ENCODE data around the gene METTL2A. TPM values are rescaled to one million over a fixed set of nuclear protein-coding genes. Genes with fewer than 3 reads are reported as not detected.
"Not testable (repeated sequence)": the region's sequence is repeated elsewhere in the genome, so short reads cannot be mapped to it uniquely, and the experiment has no call there.

The METTL2A gene
- total and polyA plus RNA-seq, 5 donors, result 10.6 to 17.3 (median 14.7) TPM

DNA sequence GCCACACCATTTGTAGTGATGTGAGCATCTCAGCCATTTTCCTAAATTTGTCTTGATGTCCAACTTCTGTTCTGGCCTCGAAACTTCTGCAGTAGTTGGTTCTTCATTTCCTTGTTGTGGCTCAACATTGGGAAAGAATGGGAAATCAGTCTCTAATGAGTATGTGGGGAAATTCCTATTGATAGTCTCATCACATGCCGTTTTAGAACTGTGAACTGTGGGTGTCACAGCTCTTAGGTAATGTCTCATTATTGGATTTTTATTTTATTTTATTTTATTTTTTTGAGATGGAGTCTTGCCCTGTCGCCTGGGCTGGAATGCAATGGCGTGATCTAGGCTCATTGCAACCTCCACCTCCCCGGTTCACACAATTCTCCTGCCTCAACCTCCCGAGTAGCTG lies 17.5 kb downstream of the METTL2A start:
- intact Hi-C loops (cut with DNase I); DNase-seq; H3K4me1 ChIP-seq (ENCODE audit: control insufficient read depth, insufficient read depth, low read length); H3K27ac ChIP-seq (ENCODE audit: low read length); H3K9me3 ChIP-seq (ENCODE audit: control insufficient read depth, low read length); ATAC-seq; H3K4me3 ChIP-seq (ENCODE audit: low read length); H3K27me3 ChIP-seq (ENCODE audit: control insufficient read depth, insufficient read depth): not testable (repeated sequence)
- WGBS, result 97% methylated on average over 6 of the region's 6 CpGs

DNA sequence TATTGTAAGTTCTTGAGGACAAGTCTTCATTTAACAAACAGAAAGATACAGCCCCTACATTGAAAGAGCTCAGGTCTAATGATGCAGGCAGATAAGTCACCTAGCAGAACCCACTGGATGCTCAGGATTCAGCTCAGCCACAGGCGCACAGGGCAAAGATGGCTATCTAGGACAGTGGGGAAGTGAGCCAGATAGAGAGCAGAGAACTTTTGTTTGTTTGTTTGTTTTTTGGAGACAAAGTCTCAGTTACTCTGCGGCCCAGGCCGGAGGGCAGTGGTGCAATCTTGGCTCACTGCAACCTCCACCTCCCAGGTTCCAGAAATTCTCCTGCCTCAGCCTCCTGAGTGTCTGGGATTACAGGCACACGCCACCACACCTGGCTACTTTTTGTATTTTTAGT lies 20.4 kb downstream of the METTL2A start:
- Histone ChIP-seq H3K27ac (ENCODE audit: low read length) (no peak overlapping the region), H3K27me3 (ENCODE audit: control insufficient read depth, insufficient read depth) (no peaks in the 10 kb centered on the region), H3K4me3 (ENCODE audit: low read length) (no peak overlapping the region), H3K4me1 (ENCODE audit: control insufficient read depth, insufficient read depth, low read length) (no peaks in the 10 kb centered on the region), H3K9me3 (ENCODE audit: control insufficient read depth, low read length) (no peaks in the 10 kb centered on the region)
- no peak for DNase-seq
- intact Hi-C loops (cut with DNase I), result no loop called here
- ATAC-seq, result no peak
- WGBS, result 97% methylated on average over 4 of the region's 4 CpGs

DNA sequence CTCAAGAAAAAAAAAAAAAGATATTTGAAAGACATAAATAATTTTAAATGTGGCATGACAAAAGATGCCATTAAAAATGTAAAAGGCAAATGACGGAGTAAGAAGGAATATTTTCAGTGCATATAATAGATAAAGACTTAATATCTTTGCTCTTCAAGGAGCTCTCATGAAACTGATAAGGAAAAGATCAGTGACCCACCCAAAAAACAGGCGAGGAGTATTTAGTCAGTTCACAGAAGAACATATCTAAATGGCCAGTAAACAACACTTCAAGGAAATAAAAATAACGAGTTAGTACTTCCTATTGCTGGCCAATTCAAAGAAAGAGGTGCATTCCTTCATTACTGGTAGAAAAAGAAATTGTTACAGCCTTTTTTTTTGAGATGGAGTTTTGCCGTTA lies 22.1 kb downstream of the METTL2A start:
- H3K4me1 ChIP-seq (ENCODE audit: control insufficient read depth, insufficient read depth, low read length); DNase-seq; ATAC-seq; H3K9me3 ChIP-seq (ENCODE audit: control insufficient read depth, low read length); H3K27me3 ChIP-seq (ENCODE audit: control insufficient read depth, insufficient read depth); H3K27ac ChIP-seq (ENCODE audit: low read length); H3K4me3 ChIP-seq (ENCODE audit: low read length); intact Hi-C loops (cut with DNase I): not testable (repeated sequence)
- 88% methylated on average over 4 of the region's 4 CpGs for WGBS

DNA sequence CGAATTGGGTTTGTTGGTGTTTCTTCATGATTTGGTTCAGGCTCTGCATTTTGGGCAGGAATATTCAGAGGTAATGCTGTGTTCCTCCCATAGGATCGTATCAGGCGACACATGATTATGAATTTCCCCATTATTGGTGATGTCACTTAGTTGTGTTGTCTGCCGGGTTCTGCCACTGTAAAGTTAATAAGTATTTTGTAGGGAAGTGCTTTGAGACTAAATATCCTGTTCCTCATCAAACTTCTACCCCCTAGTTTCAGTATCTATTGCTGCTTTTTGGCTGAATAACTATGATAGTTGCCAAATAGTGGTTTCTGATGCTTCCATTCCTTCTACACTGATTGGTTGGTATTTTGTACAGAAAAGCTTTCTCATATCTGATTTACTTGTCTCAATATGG lies 28.5 kb downstream of the METTL2A start:
- H3K9me3 ChIP-seq (ENCODE audit: control insufficient read depth, low read length); intact Hi-C loops (cut with DNase I); H3K4me1 ChIP-seq (ENCODE audit: control insufficient read depth, insufficient read depth, low read length); H3K27me3 ChIP-seq (ENCODE audit: control insufficient read depth, insufficient read depth); DNase-seq; ATAC-seq; H3K27ac ChIP-seq (ENCODE audit: low read length); H3K4me3 ChIP-seq (ENCODE audit: low read length): not testable (repeated sequence)
- WGBS, result 84% methylated on average over 4 of the region's 4 CpGs

DNA sequence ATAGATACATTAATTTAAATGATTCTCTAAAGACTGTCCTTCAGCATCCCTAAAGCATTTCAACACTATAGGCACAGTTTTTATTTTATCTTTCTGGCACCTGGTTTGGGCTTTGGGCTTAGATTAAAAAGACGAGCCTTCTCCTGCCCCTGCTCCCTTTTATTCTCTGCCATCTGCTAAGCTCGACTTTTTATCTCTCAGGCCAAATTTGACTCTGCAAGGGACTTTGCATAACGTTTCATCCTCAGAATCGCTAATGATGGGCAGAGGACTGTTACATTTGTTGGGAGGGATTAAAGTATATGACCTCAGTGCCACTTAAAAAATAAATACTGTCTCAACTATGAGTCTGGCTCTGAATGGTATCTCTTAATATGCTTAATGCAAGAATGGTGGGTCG lies 29.3 kb downstream of the METTL2A start:
- H3K9me3 ChIP-seq (ENCODE audit: control insufficient read depth, low read length); H3K4me3 ChIP-seq (ENCODE audit: low read length); H3K27ac ChIP-seq (ENCODE audit: low read length); H3K4me1 ChIP-seq (ENCODE audit: control insufficient read depth, insufficient read depth, low read length); H3K27me3 ChIP-seq (ENCODE audit: control insufficient read depth, insufficient read depth); intact Hi-C loops (cut with DNase I); DNase-seq; ATAC-seq: not testable (repeated sequence)
- WGBS, result 60% methylated on average over 5 of the region's 5 CpGs

DNA sequence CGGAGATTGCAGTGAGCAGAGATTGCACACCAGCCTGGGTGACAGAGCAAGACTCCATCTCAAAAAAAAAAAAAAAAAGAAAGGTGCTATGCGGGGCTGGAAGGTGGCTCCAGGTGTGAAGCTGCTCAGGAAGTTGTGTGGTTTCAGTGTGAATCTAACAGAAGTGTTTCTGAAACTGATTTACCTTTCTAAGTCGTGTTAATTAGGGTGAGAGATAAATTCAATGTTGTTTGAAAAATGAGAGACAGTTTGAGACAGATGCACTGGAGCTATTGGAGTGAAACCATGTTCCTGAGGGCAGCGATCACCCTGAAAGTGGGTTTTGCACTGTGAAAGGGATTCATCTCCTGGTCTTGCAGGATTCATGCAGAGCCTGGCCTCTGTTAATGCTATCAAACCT lies 30.0 kb downstream of the METTL2A start:
- H3K27ac ChIP-seq (ENCODE audit: low read length); ATAC-seq; H3K9me3 ChIP-seq (ENCODE audit: control insufficient read depth, low read length); DNase-seq; intact Hi-C loops (cut with DNase I); H3K27me3 ChIP-seq (ENCODE audit: control insufficient read depth, insufficient read depth); H3K4me1 ChIP-seq (ENCODE audit: control insufficient read depth, insufficient read depth, low read length); H3K4me3 ChIP-seq (ENCODE audit: low read length): not testable (repeated sequence)
- WGBS, result 84% methylated on average over 4 of the region's 4 CpGs

DNA sequence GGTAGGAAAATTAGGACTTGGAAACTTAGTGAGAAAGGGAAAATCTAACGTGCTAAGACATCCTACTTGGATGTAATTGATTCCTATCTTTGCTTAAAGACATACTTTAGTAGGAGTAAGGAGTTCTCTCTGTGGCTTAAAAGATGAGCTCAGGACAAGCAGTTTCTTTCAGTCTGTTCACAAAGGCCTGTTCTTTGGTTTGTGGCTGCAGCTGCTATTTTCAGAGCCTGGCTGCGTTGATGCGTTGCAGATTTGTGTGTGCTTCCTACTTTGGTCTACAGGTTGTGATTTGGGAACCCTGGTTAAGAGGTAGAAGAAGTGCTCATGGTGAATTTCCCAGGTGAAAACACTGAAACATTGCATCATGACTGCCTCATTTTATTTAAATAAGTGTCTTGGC lies 30.4 kb downstream of the METTL2A start:
- H3K4me1 ChIP-seq (ENCODE audit: control insufficient read depth, insufficient read depth, low read length); intact Hi-C loops (cut with DNase I); DNase-seq; H3K9me3 ChIP-seq (ENCODE audit: control insufficient read depth, low read length); H3K4me3 ChIP-seq (ENCODE audit: low read length); H3K27ac ChIP-seq (ENCODE audit: low read length); ATAC-seq; H3K27me3 ChIP-seq (ENCODE audit: control insufficient read depth, insufficient read depth): not testable (repeated sequence)
- WGBS, result 72% methylated on average over 3 of the region's 3 CpGs

DNA sequence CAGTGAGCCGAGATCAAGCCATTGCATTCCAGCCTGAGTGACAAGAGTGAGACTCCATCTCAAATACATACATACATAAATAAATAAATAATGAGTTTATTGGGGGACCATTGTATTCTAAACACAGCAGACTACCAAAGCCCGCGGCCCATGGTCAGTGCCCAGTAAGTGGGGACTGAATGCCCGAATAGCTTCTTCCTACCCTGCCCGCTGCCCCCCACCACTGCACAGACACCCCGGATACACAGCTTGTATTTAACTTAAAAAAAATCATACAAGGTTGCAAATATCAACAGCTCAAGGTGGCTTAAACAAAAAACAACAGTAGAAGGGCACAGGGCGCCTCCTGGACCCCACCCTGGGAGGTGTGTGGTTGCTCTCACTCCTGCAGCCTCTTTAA lies 32.3 kb downstream of the METTL2A start:
- intact Hi-C loops (cut with DNase I), result no loop called here
- Histone ChIP-seq H3K4me1 (ENCODE audit: control insufficient read depth, insufficient read depth, low read length) (no peaks in the 10 kb centered on the region), H3K27ac (ENCODE audit: low read length) (no peak overlapping the region), H3K4me3 (ENCODE audit: low read length) (no peak overlapping the region), H3K9me3 (ENCODE audit: control insufficient read depth, low read length) (no peaks in the 10 kb centered on the region), H3K27me3 (ENCODE audit: control insufficient read depth, insufficient read depth) (no peaks in the 10 kb centered on the region)
- no peak for ATAC-seq
- 92% methylated on average over 7 of the region's 7 CpGs for WGBS
- DNase-seq, result no peak

DNA sequence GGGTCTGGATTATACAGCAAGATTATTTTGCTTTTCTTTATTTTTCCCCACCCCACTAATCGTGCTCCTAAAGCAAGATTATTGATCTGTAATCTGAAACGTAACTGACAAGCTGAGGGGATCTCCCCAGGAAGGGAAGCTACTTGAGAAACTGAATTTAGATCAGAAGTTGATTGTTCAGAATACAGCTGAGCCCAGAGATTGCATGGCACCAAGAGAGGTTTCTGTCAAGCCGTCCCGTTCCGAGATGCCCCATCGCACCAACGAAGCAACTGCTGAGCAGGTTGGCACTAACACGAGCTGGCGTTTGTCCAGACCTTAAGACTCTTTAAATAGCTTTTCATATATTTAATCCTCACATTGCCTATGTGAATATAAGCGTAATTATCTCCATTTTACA lies 34.8 kb downstream of the METTL2A start:
- H3K4me3 ChIP-seq (ENCODE audit: low read length); intact Hi-C loops (cut with DNase I); ATAC-seq; H3K9me3 ChIP-seq (ENCODE audit: control insufficient read depth, low read length); DNase-seq; H3K27me3 ChIP-seq (ENCODE audit: control insufficient read depth, insufficient read depth); H3K4me1 ChIP-seq (ENCODE audit: control insufficient read depth, insufficient read depth, low read length); H3K27ac ChIP-seq (ENCODE audit: low read length): not testable (repeated sequence)
- WGBS, result 76% methylated on average over 10 of the region's 10 CpGs

DNA sequence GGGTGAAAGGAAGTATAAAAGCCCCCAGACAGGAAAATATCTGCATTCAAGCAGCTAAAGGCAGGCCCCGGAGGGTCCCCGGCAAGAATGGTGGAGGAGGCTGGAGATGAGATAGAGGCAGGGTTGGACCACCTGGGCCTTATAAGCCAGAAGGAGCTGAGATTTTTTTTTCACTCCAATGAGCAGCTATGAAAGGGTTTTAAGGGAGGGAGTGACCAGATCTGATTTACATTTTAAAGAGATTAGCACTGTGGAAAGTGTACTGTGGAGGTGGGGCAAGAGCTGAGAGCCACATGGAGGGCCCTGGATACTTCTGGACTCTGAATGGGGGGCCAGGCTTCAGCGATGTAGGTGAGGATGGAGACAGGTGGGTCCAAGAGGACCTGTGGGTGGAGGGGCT lies 40.7 kb downstream of the METTL2A start:
- H3K9me3 ChIP-seq (ENCODE audit: control insufficient read depth, low read length); intact Hi-C loops (cut with DNase I); H3K27ac ChIP-seq (ENCODE audit: low read length); ATAC-seq; DNase-seq; H3K4me1 ChIP-seq (ENCODE audit: control insufficient read depth, insufficient read depth, low read length); H3K4me3 ChIP-seq (ENCODE audit: low read length); H3K27me3 ChIP-seq (ENCODE audit: control insufficient read depth, insufficient read depth): not testable (repeated sequence)
- 78% methylated on average over 3 of the region's 3 CpGs for WGBS

DNA sequence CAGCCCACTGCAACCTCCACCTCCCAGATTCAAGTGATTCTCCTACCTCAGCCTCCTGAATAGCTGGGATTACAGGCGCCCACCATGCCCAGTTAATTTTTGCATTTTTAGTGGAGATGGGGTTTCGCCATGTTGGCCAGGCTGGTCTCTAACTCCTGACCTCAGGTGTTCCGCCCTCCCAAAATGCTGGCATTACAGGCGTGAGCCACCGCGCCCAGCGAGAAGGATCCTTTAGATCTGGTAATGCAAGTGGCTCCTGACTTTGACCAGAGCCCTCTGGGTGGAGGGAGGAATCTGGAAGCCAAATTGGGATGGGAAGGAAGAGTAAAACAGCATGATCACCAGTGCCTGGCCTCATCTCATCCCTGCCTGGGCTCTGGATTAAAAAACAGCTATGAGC lies 41.6 kb downstream of the METTL2A start:
- H3K27me3 ChIP-seq (ENCODE audit: control insufficient read depth, insufficient read depth); H3K4me3 ChIP-seq (ENCODE audit: low read length); H3K9me3 ChIP-seq (ENCODE audit: control insufficient read depth, low read length); H3K4me1 ChIP-seq (ENCODE audit: control insufficient read depth, insufficient read depth, low read length); H3K27ac ChIP-seq (ENCODE audit: low read length); DNase-seq; ATAC-seq; intact Hi-C loops (cut with DNase I): not testable (repeated sequence)
- 97% methylated on average over 7 of the region's 7 CpGs for WGBS

DNA sequence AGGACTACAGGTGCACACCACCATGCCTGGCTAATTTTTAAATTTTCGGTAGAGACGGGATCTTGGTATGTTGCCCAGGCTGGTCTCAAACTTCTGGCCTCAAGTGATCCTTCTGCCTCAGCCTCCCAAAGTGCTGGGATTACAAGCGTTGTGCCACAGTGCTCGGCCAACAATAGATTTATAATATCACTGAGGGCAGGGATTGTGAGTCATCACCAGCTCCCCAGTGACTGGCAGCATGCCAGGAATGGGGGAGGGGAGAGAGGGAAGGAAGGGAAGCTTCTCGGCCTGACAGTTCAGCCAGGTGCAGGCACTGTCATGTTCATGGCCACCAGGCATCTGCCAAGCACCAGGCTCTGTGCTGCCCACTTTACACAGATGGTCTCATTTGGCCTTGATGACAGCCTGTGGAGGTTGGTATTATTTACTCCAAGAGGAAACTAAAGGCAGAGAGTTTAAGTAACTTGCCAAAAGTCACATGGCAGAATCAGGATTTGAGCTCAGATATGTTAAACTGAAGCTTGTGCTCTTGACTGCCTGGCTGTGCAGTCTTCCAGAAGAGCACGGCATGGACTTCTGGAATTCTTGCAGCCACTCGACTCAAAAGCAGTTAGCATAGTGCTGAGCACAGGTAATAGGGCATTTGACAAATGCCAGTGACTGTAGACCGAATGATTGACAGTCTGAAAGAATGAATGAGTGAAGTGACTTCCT lies 47.1 kb downstream of the METTL2A start:
- ATAC-seq (peak; percentile 40 to 63), DNase-seq (peak; percentile 48 to 77 (median 77))
- H3K27me3 ChIP-seq (ENCODE audit: control insufficient read depth, insufficient read depth); H3K27ac ChIP-seq (ENCODE audit: low read length); H3K4me3 ChIP-seq (ENCODE audit: low read length); H3K9me3 ChIP-seq (ENCODE audit: control insufficient read depth, low read length); intact Hi-C loops (cut with DNase I); H3K4me1 ChIP-seq (ENCODE audit: control insufficient read depth, insufficient read depth, low read length): not testable (repeated sequence)
- WGBS, result 43% methylated on average over 6 of the region's 8 CpGs
